ENCODE results near the gene PELI2. TPM values are rescaled to one million over a fixed set of nuclear protein-coding genes. Genes with fewer than 3 reads are reported as not detected.

Gene PELI2
- total RNA-seq, 2 experiments from 2014 or later, result 2.2 to 3.8 TPM

DNA sequence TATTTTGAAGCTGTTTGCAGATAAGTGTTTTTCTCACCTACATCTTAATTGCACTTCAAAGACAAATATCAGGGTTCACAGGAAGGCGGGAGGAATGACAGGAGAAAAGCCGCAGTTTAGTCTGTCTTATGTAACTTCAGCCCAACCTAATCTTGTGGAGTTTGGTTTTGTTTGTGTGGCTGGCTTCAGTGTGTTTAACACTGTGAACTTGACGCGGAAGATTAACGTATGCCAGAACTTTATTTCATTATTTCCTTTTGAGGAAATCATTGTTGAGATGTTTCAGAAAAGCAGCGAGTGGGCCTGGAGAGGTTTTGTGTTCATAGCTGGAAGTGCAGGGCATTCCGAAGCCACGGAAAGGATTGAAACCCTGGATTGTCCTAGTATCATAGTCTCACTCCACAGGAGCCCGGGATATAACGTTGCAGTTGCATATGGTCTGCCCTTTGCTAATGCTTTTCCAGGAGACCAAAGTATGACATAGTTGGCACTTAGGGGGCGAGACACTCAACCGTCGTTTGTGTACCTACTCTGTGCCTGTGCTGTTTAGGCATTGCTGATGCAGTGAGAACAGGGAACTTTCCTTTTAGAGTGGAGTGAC lies 2.0 kb downstream of the PELI2 start:
- CTCF ChIA-PET, result interaction anchor here (1.2 kb wide), 1 partner anchor 11 kb away, joined by 4 read pairs; no protein-coding TSS in a partner anchor
- intact Hi-C loops (cut with DNase I, micrococcal nuclease), result loop anchor here in 1 of 2 experiments (10.0 kb wide), 1 partner anchor 535 kb away; the partner anchor contains the start of gene KTN1
- no peak overlapping the region for H3K27ac Mint-ChIP-seq
- ATAC-seq (no peak), DNase-seq (no peak)
- H3K4me3 Mint-ChIP-seq, result peak overlapping the region; percentile 76
- no peaks in the 10 kb centered on the region for H3K36me3 Mint-ChIP-seq (ENCODE audit: low read depth)
- no peaks in the 10 kb centered on the region for H3K9me3 Mint-ChIP-seq (ENCODE audit: low read depth)
- peaks cover 25% of the 10 kb centered on the region for H3K27me3 Mint-ChIP-seq
- peaks cover 46% of the 10 kb centered on the region for H3K4me1 Mint-ChIP-seq
- POLR2A ChIA-PET, result interaction anchor here (1.5 kb wide), 1 partner anchor 10 kb away, joined by 6 read pairs; no protein-coding TSS in a partner anchor

DNA sequence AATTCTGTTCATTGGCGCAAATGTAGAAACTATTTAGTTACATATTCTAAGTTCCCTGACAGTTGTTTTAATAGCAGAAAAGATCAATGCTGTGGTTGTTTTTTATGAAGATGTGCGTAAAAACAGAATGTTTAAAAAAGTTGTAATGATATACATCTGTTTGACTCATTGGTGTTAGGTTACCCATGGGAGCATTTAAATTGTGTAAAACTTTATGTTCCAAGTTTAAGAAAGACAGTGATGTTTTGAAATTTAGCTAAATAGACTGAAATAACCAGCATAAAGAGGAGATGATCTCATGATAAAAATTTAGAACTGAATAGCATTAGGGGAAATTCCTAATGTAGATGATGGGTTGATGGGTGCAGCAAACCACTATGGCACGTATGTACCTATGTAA lies 3.6 kb downstream of the PELI2 start:
- intact Hi-C loops (cut with DNase I, micrococcal nuclease), result loop anchor here in 1 of 2 experiments (10.0 kb wide), 1 partner anchor 537 kb away; the partner anchor contains the start of gene KTN1
- no peaks in the 10 kb centered on the region for H3K36me3 Mint-ChIP-seq (ENCODE audit: low read depth)
- no peak overlapping the region for H3K27ac Mint-ChIP-seq
- H3K9me3 Mint-ChIP-seq (ENCODE audit: low read depth), result no peaks in the 10 kb centered on the region
- H3K4me3 Mint-ChIP-seq, result no peak overlapping the region
- H3K4me1 Mint-ChIP-seq, result peaks cover 39% of the 10 kb centered on the region
- DNase-seq (no peak), ATAC-seq (no peak)
- ChIA-PET CTCF (no interaction called here), POLR2A (no interaction called here)
- peaks cover 25% of the 10 kb centered on the region for H3K27me3 Mint-ChIP-seq

DNA sequence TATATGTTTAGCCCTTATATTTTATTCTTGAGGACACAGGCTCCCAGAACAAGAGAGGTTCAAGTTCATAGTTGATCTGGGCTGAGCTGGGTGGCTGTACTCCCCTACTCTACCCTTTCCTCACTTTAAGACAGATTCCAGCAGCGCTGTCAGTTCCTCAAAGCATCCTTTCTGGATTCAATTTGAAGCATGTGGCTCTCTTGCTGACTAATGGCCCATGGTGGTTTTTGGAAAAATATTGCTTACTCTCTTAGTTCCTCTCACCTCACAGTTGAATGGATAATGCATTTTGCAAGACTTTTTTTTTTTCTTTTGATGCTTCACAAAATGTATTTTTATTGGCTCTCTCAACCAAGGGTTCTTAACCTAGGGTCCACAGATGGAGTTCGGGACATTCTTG lies 4.1 kb downstream of the PELI2 start:
- intact Hi-C loops (cut with DNase I, micrococcal nuclease), result loop anchor here in 1 of 2 experiments (10.0 kb wide), 1 partner anchor 538 kb away; the partner anchor contains the start of gene KTN1
- DNase-seq (no peak), ATAC-seq (no peak)
- peaks cover 40% of the 10 kb centered on the region for H3K4me1 Mint-ChIP-seq
- ChIA-PET POLR2A (no interaction called here), CTCF (interaction anchor here (0.7 kb wide), 1 partner anchor 569 kb away, joined by 5 read pairs; no protein-coding TSS in a partner anchor)
- no peak overlapping the region for H3K4me3 Mint-ChIP-seq
- no peaks in the 10 kb centered on the region for H3K36me3 Mint-ChIP-seq (ENCODE audit: low read depth)
- H3K9me3 Mint-ChIP-seq (ENCODE audit: low read depth), result no peaks in the 10 kb centered on the region
- H3K27me3 Mint-ChIP-seq, result peaks cover 25% of the 10 kb centered on the region
- H3K27ac Mint-ChIP-seq, result no peak overlapping the region

DNA sequence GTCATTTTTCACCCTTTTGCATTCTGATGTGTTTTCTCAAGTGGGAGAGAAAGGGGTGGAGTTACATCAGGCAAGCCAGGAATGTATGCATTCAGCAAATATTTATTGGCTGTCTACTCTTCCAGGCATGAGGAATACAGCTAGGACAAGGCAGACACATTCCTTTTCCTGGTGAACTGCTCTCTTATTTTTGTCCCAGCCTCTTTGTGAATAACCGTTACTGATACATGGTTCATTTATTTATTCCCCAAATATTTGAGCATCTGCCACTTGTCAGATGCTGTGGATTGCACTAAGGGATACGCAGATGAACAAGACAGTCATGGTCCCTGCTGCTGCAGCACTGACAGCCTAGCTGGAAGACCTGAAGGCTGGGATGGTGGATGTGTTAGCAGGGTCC lies 6.1 kb downstream of the PELI2 start:
- H3K4me1 Mint-ChIP-seq, result peaks cover 37% of the 10 kb centered on the region
- DNase-seq, result no peak
- no peak for ATAC-seq
- intact Hi-C loops (cut with DNase I, micrococcal nuclease), result loop anchor here in 1 of 2 experiments (10.0 kb wide), 1 partner anchor 540 kb away; the partner anchor contains the start of gene KTN1
- H3K4me3 Mint-ChIP-seq, result no peak overlapping the region
- no peak overlapping the region for H3K27ac Mint-ChIP-seq
- H3K9me3 Mint-ChIP-seq (ENCODE audit: low read depth), result no peaks in the 10 kb centered on the region
- H3K27me3 Mint-ChIP-seq, result peaks cover 25% of the 10 kb centered on the region
- ChIA-PET CTCF (no interaction called here), POLR2A (no interaction called here)
- no peaks in the 10 kb centered on the region for H3K36me3 Mint-ChIP-seq (ENCODE audit: low read depth)

DNA sequence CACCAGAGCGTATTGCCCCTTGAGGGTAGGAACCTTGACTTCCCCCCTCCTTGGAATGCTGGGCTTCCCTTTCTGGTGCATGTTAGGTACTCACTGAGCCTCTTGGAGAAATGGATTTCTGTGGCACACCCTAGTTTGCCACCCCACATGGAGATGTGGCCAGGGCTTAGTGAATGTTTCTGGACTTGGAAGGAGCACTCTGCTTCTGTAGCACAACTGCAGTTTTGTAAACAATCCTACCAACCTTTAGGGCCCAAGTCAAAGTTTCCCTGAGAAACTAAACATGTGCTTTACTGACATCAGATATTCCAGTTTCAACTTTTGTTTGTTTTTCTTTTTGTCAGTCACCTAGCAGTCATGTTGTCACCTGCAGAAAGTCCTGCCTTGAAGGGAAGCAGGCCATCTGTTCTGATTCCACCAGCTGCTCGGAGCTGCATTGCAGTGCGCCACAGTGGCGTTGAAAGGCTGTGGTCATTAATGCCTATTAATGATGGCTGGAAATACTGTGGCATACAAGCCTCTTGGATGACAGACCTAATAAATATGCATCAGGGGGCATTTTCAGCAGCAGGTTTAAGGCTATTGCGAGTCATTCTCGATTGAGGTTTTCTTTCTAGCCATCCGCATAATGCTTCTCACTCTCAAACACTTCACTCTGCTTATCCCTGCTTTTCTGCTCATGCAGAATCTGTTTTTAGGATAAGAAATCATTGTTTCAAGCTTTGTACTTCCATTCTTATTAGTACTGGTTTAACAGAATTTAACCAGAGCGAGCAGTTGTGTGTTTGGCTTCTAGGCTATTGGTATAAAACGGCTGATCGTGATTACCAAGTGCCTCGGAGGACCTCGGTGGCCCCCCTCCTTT lies 7.8 kb downstream of the PELI2 start:
- peaks cover 12% of the 10 kb centered on the region for H3K27me3 Mint-ChIP-seq
- no peak overlapping the region for H3K4me3 Mint-ChIP-seq
- no peak for DNase-seq
- no peak overlapping the region for H3K27ac Mint-ChIP-seq
- CTCF ChIA-PET, result interaction anchor here (0.7 to 1.4 kb wide), 2 partner anchors 25 to 55 kb away, joined by 3 read pairs; no protein-coding TSS in a partner anchor
- H3K9me3 Mint-ChIP-seq (ENCODE audit: low read depth), result no peaks in the 10 kb centered on the region
- ATAC-seq, result no peak
- H3K4me1 Mint-ChIP-seq, result peaks cover 32% of the 10 kb centered on the region
- intact Hi-C loops (cut with DNase I, micrococcal nuclease), result loop anchor here in 1 of 2 experiments (10.0 kb wide), 1 partner anchor 541 kb away; the partner anchor contains the start of gene KTN1
- H3K36me3 Mint-ChIP-seq (ENCODE audit: low read depth), result no peaks in the 10 kb centered on the region
- POLR2A ChIA-PET, result no interaction called here

DNA sequence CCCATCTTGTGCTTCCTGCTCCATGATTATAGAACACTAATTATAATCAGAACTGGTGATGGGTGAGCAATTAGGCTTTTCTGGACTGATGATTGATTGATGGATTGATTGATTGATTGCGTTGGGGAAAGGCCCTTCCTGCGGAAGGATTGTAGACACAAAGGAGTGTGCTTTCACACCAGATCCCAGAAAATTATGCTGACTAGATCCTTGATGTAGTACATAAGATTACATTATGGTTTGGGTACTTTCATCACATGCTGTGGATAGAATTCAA lies 8.4 kb downstream of the PELI2 start:
- no peak for DNase-seq

DNA sequence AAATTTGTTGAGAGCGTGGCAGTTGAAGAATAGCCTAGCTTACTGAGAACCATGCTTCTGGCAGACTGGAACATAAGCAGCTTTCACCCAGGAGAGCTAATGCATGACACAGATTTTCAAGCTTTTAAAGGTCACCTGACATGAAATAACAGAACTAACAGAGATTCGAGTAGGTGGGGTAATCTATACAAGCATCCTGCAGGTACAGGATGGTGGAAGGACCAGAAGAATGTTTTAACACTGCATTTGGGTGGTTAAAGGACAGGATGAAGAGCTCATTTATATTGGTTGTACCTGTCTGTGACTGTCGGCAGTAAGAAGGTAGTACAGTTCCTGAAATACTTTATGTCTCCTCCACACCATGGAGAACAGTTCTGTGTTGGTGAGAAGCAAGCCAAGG lies 8.9 kb downstream of the PELI2 start:
- Mint-ChIP-seq H3K27me3 (peaks cover 6% of the 10 kb centered on the region), H3K9me3 (ENCODE audit: low read depth) (no peaks in the 10 kb centered on the region), H3K36me3 (ENCODE audit: low read depth) (no peaks in the 10 kb centered on the region), H3K4me1 (peaks cover 42% of the 10 kb centered on the region), H3K27ac (no peak overlapping the region), H3K4me3 (no peak overlapping the region)
- intact Hi-C loops (cut with DNase I, micrococcal nuclease), result loop anchor here in 1 of 2 experiments (10.0 kb wide), 1 partner anchor 542 kb away; the partner anchor contains the start of gene KTN1
- POLR2A ChIA-PET, result interaction anchor here (0.6 kb wide), 1 partner anchor 108 kb away, joined by 3 read pairs; no protein-coding TSS in a partner anchor
- DNase-seq (no peak), ATAC-seq (no peak)
- CTCF ChIA-PET, result interaction anchor here (0.8 to 1.4 kb wide), 3 partner anchors 9 to 33 kb away, joined by 3 read pairs; partner anchors contain the start of gene PELI2

More for the DNA sequence above, 8.4 kb downstream of the PELI2 start:
- CTCF ChIA-PET, result interaction anchor here (0.7 to 1.4 kb wide), 3 partner anchors 25 to 54 kb away, joined by 3 read pairs; no protein-coding TSS in a partner anchor
- no peaks in the 10 kb centered on the region for H3K9me3 Mint-ChIP-seq (ENCODE audit: low read depth)
- H3K27ac Mint-ChIP-seq, result no peak overlapping the region
- H3K27me3 Mint-ChIP-seq, result peaks cover 9% of the 10 kb centered on the region
- peaks cover 36% of the 10 kb centered on the region for H3K4me1 Mint-ChIP-seq
- POLR2A ChIA-PET, result no interaction called here
- intact Hi-C loops (cut with DNase I, micrococcal nuclease), result loop anchor here in 1 of 2 experiments (10.0 kb wide), 1 partner anchor 542 kb away; the partner anchor contains the start of gene KTN1
- H3K36me3 Mint-ChIP-seq (ENCODE audit: low read depth), result no peaks in the 10 kb centered on the region
- ATAC-seq, result no peak
- H3K4me3 Mint-ChIP-seq, result no peak overlapping the region

DNA sequence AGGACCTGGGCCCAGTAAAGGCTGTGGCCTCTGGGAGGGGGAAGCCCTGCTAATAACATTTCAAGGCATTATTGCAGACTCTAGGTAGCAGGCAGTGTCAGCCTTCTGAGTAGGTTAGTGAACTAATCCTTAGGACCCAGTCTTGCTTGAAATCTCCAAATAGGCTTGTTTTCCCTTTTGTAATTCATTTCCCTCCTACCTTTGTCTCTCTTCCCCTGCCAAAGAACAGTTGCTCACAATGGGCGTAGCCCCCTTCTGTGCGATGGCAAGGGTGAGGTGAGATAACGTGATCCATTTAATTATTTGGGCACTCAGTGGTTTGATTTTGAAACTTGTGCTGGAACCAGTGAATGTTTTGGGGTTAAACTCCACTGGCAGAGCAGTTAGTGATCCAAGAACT lies 10.9 kb downstream of the PELI2 start:
- no peak for ATAC-seq
- intact Hi-C loops (cut with DNase I, micrococcal nuclease), result loop anchor here in 1 of 2 experiments (10.0 kb wide), 1 partner anchor 544 kb away; the partner anchor contains the start of gene KTN1
- ChIA-PET POLR2A (no interaction called here), CTCF (interaction anchor here (0.8 kb wide), 1 partner anchor 169 kb away, joined by 3 read pairs; no protein-coding TSS in a partner anchor)
- Mint-ChIP-seq H3K36me3 (ENCODE audit: low read depth) (no peaks in the 10 kb centered on the region), H3K27me3 (peaks cover 8% of the 10 kb centered on the region), H3K27ac (no peak overlapping the region), H3K4me3 (no peak overlapping the region), H3K4me1 (peaks cover 41% of the 10 kb centered on the region), H3K9me3 (ENCODE audit: low read depth) (no peaks in the 10 kb centered on the region)
- no peak for DNase-seq

DNA sequence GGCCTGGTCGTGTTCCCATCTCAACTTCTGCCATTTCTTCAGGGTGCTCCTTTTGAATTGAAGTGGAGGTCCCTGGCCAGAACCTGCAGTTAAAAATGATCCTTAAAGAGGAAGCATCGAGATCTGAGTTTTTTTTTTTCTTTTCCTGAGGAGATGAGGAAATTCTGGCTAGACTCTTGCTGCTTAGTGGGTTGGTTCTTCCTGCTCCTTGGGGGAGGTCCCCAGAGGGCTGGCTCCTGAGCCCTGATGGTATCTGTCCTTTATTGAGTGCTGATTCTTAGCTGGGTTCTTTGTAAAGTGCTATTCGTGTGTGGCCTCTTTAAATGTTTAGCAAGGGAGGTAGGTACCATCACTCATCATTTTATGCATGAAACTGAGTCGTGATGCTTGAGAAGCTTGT lies 11.7 kb downstream of the PELI2 start:
- H3K36me3 Mint-ChIP-seq (ENCODE audit: low read depth), result no peaks in the 10 kb centered on the region
- no peak overlapping the region for H3K4me3 Mint-ChIP-seq
- peak; percentile 31 for ATAC-seq
- no peaks in the 10 kb centered on the region for H3K9me3 Mint-ChIP-seq (ENCODE audit: low read depth)
- CTCF ChIA-PET, result interaction anchor here (0.5 to 2.0 kb wide), 3 partner anchors 12 to 168 kb away, joined by 3 to 7 read pairs (median 3); partner anchors contain the start of gene PELI2
- intact Hi-C loops (cut with DNase I, micrococcal nuclease), result loop anchor here in 1 of 2 experiments (10.0 kb wide), 1 partner anchor 545 kb away; the partner anchor contains the start of gene KTN1
- H3K27me3 Mint-ChIP-seq, result peaks cover 5% of the 10 kb centered on the region
- H3K27ac Mint-ChIP-seq, result no peak overlapping the region
- peaks cover 39% of the 10 kb centered on the region for H3K4me1 Mint-ChIP-seq
- POLR2A ChIA-PET, result interaction anchor here (1.3 kb wide), 1 partner anchor 10 kb away, joined by 6 read pairs; no protein-coding TSS in a partner anchor
- DNase-seq, result no peak

DNA sequence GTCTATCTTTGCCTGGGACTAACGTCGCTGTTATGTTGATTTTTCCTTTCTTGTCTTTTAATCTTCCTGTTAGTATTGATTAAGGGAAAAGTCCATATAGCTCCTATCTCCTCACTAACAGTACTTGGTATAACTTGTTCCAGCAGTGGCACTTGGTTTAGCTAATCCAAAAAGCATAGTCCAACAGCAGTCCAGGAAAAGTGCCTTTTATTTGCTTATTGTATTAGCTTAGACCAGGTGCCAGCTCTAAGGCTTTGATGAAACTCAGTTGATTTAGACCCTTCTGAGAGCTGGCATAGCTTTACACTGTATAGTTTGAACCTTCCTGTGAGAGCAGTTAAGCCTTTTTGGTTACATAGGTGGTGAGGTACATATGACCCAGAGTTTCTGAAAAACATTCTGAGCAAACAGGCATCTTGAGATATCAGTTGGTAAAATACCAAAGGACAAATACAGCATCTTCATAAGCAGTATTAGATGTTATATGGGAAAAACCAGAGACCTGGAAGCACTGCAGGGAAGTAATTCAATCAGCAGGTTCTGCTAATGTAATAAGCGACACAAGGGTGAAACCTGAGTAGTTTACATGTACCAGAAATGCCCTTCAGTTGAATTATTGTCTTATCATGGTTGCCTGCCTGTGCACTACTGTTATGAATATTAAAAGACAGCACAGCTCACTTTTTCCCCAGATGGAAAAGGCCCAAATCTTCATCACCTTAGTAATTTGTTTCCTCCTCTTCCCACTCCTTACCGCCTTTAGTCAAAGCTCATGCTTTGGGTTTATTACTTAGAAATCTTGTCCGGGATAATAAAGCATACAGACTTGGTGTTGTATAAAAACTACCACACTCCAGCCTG lies 13.0 kb downstream of the PELI2 start:
- intact Hi-C loops (cut with DNase I, micrococcal nuclease), result loop anchor here in 1 of 2 experiments (1.0 kb wide), 1 partner anchor 13 kb away; the partner anchor contains the start of gene PELI2
- Mint-ChIP-seq H3K9me3 (ENCODE audit: low read depth) (no peaks in the 10 kb centered on the region), H3K4me3 (peak overlapping the region; percentile 11), H3K4me1 (peaks cover 43% of the 10 kb centered on the region), H3K27me3 (peaks cover 9% of the 10 kb centered on the region), H3K36me3 (ENCODE audit: low read depth) (no peaks in the 10 kb centered on the region), H3K27ac (peak overlapping the region; percentile 47)
- POLR2A ChIA-PET, result interaction anchor here (1.3 kb wide), 1 partner anchor 11 kb away, joined by 6 read pairs; no protein-coding TSS in a partner anchor
- CTCF ChIA-PET, result interaction anchor here (1.0 to 2.0 kb wide), 4 partner anchors 9 to 23 kb away, joined by 3 to 7 read pairs (median 4); partner anchors contain the start of gene PELI2
- DNase-seq (peak; percentile 30), ATAC-seq (peak; percentile 73)

Data from activated CD4-positive, alpha-beta T cell treated with anti-CD3 and anti-CD28 coated beads for 36 hours (primary cell).